ENCODE data around the gene SMARCAL1. TPM values are rescaled to one million over a fixed set of nuclear protein-coding genes. Genes with fewer than 3 reads are reported as not detected.
A peak's percentile ranks its signal among the peaks of the same experiment; 100 is the strongest.
"Not testable (repeated sequence)": the region's sequence is repeated elsewhere in the genome, so short reads cannot be mapped to it uniquely, and the experiment has no call there.

Gene SMARCAL1
- total RNA-seq, 1 donor from 2014 or later = 12.6 TPM

- no peak for FAIRE-seq
- DNase-seq (ENCODE audit: low spot score in 2 of 2) = no peak
These were observed 85.7 kb downstream of the SMARCAL1 start for GRCh38 chr2:216498070-216498378.

GRCh38 chr2:216498379-216499352 is 86.4 kb downstream of the SMARCAL1 start, which contains the start of gene RPL37A:
Gene RPL37A, plus strand, starts transcription at chr2:216498844. Its CDS starts 31 bp downstream, at chr2:216498875.
- DNase-seq (ENCODE audit: low spot score in 2 of 2) (peak; percentile 86 to 89), FAIRE-seq (no peak)

GRCh38 chr2:216499641-216500218 is 87.4 kb downstream of the SMARCAL1 start:
- no peak for FAIRE-seq

GRCh38 chr2:216500572-216500971 is 88.3 kb downstream of the SMARCAL1 start:
- FAIRE-seq = no peak
- no peak for DNase-seq (ENCODE audit: low spot score in 2 of 2)

More at GRCh38 chr2:216499641-216500218, 87.4 kb downstream of the SMARCAL1 start:
- DNase-seq (ENCODE audit: low spot score in 2 of 2) = no peak

- FAIRE-seq (no peak), DNase-seq (ENCODE audit: low spot score in 2 of 2) (no peak)
These were observed 89.6 kb downstream of the SMARCAL1 start for GRCh38 chr2:216501854-216502253.

- FAIRE-seq (no peak), DNase-seq (ENCODE audit: low spot score in 2 of 2) (no peak)
These were observed 90.3 kb downstream of the SMARCAL1 start for GRCh38 chr2:216502381-216503158.

GRCh38 chr2:216503159-216503629 is 90.9 kb downstream of the SMARCAL1 start:
- FAIRE-seq = no peak
- DNase-seq (ENCODE audit: low spot score in 2 of 2) = no peak

- no peak for DNase-seq (ENCODE audit: low spot score in 2 of 2)
- no peak for FAIRE-seq
These were observed 91.6 kb downstream of the SMARCAL1 start for GRCh38 chr2:216503697-216504375.

GRCh38 chr2:216504376-216504762 is 92.1 kb downstream of the SMARCAL1 start:
- no peak for DNase-seq (ENCODE audit: low spot score in 2 of 2)
- FAIRE-seq = no peak

- no peak for FAIRE-seq
These were observed 93.1 kb downstream of the SMARCAL1 start for GRCh38 chr2:216505133-216506106.

GRCh38 chr2:216507220-216508160 is 95.2 kb downstream of the SMARCAL1 start:
- FAIRE-seq = no peak

More at GRCh38 chr2:216505133-216506106, 93.1 kb downstream of the SMARCAL1 start:
- no peak for DNase-seq (ENCODE audit: low spot score in 2 of 2)

GRCh38 chr2:216508229-216508628 is 95.9 kb downstream of the SMARCAL1 start:
- FAIRE-seq (no peak), DNase-seq (ENCODE audit: low spot score in 2 of 2) (no peak)

More at GRCh38 chr2:216507220-216508160, 95.2 kb downstream of the SMARCAL1 start:
- DNase-seq (ENCODE audit: low spot score in 2 of 2) = no peak

GRCh38 chr2:216516730-216517350 is 104.6 kb downstream of the SMARCAL1 start:
- peak in 1 of 2 donors; percentile 38 for DNase-seq (ENCODE audit: low spot score in 2 of 2)
- no peak for FAIRE-seq

- FAIRE-seq (no peak), DNase-seq (ENCODE audit: low spot score in 2 of 2) (no peak)
These were observed 105.4 kb downstream of the SMARCAL1 start for GRCh38 chr2:216517447-216518225.

GRCh38 chr2:216518566-216519119 is 106.4 kb downstream of the SMARCAL1 start:
- DNase-seq (ENCODE audit: low spot score in 2 of 2); FAIRE-seq: not testable (repeated sequence)

- no peak for FAIRE-seq
These were observed 107.0 kb downstream of the SMARCAL1 start for GRCh38 chr2:216519154-216519762.

More at GRCh38 chr2:216519154-216519762, 107.0 kb downstream of the SMARCAL1 start:
- DNase-seq (ENCODE audit: low spot score in 2 of 2) = peak in 1 of 2 donors; percentile 47
